Fibroblast of skin of right biceps (primary cell): Measurements from ENCODE around the gene NRCAM.
"Not testable (repeated sequence)": the region's sequence is repeated elsewhere in the genome, so short reads cannot be mapped to it uniquely, and the experiment has no call there.

Experiments used
- DNase-seq: peaks from one replicate; pipeline ENCODE4 v3.0.0-alpha.2; 2013

The NRCAM gene

DNA sequence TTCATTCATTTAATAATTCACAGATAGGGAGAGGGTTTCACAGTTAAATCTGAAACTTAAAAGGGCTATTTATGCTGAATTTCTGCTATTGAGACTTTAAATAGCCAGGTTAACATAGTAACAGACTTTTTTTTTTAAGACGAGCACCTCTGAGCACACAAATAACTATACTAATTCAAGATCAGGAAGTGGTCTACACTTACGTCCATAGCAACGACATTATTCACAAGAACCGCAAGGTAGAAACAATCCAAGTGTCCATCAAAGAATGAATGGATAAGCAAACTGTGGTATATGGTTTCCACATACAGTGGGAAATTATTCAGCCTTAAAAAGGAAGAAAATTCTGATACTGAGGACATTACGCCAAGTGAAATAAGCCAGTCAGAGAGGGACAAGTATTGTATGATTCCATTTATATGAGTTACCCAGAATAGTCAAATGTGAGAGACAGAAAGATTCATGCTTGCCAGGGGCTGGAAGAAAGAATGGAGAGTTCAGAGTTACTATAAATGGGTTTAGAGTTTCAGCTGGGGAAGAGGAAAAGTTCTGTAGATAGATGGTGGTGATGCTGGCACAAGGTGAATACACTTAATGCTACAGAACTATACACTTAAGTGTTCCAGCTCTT lies 185.7 kb downstream of the NRCAM start:
- DNase-seq, result no peak

DNA sequence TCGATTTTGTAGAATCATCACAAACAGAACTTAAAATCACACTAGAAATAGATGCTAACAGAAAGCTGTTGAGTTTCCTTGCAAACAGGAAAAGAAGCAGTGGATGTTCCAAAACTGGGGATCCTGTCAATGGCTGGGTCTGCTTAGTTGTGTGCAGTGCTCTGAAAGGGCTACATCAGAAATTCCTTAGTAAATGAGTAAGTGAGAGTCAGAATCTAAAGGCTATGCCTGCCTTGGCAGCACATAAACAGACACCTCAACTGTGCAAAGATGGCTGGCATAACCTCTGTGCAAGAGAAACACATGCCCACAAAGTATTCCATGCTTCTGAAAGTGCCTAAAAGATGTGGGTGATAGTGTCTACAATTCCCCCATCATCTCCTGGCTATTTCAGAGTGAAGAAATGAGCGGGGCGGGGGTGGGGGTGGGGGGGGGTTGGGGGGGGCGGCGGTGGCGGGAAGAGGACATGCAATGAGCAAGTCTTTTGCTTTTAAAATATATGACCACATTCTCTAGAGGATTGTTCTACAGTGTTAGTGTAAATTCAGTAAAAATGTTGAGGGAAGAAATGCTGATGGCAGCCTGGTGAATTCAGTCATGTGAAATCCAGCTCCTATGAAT lies 187.9 kb downstream of the NRCAM start:
- no peak for DNase-seq

DNA sequence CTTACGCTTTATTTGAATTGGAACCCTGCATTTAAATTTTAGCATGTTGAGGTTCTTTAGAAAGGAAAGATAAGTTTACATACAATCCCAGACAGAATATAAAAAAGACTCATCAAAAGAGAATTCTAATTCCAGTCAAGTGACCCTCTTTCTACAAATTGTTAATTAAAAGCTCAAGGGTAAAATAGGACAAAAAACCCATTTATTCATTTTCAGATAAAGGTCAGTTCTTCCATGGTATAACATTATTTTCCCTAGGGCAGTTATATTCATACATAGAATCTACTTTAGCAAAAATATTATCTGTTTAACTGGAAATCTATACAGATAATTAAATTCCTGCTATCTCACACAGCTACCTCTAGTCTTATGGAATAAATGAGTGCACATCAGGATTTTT lies 188.6 kb downstream of the NRCAM start:
- no peak for DNase-seq

DNA sequence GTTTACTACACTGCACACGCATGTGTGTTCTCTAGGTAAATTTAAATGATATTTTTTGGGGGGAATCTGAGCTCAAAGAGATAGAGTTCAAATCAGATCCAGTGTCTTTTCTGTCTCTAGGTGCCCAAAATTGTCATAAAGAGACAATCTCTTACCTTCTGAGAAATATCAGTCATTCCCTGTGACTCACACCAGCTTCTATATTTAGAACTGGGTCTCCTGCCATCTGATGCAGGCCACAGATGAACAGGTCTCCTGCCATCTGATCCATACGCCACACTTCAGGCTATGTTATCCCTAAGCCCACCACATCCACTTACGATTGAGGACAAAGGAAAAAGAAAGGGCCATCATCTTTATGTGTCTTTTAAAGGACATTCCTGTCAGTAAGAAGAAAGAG lies 189.7 kb downstream of the NRCAM start:
- DNase-seq, result peak; percentile 4

DNA sequence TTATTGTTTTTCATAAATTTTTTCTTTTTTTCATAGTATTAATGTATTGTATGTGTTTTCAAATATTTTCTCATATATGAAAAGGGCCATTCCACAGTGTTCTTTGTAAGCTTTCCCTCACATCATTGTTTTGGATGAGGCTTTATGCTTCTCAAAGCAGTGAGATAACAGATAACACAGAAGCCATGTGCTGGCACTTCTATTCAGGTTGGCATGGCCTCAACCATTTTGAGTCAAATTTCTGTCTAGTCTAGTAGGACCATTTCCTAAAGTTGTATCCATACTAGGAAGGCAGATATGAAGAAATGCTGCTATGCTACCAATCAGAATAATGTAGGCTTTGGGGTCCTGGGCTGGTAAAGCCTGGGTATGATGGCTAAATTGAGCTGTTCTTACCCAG lies 190.2 kb downstream of the NRCAM start:
- no peak for DNase-seq

DNA sequence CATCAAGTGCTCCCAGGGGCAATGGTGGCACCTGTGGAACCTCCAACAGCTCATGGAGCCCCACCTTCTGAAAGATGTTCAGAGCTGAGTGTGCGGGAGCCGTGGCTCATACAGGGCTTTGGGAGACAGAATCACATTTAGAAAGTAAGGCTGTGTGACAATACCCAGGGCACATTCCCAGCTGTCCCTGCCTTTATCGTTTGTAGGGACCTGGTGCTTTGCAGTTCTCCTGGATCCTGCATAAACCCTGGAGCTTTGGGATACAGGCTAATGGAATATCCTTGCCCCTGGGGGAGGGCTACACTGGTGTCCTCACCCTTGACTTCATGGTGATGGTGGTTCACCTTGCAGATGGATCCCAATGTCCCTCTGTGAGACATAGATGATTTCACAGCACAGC lies 191.2 kb downstream of the NRCAM start:
- no peak for DNase-seq

DNA sequence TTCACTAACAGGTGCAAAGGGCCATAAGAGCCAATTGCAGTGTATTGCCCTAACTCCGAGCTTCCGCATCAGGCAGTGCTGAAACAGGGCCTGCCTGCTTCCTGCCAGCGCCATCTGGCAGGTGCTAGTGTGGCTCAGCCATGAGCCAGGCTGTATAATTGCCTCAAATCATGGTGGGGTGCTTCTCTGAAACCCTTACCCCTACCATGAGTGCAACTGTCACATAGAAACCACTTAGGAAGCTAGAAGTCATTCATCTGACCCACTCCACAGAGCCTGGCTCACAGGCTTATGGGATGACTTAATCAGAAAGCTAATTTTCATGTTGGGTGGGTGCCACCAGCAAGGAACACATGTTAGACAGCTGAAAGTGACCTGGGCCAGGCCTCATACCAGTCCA lies 192.8 kb downstream of the NRCAM start:
- DNase-seq, result no peak

DNA sequence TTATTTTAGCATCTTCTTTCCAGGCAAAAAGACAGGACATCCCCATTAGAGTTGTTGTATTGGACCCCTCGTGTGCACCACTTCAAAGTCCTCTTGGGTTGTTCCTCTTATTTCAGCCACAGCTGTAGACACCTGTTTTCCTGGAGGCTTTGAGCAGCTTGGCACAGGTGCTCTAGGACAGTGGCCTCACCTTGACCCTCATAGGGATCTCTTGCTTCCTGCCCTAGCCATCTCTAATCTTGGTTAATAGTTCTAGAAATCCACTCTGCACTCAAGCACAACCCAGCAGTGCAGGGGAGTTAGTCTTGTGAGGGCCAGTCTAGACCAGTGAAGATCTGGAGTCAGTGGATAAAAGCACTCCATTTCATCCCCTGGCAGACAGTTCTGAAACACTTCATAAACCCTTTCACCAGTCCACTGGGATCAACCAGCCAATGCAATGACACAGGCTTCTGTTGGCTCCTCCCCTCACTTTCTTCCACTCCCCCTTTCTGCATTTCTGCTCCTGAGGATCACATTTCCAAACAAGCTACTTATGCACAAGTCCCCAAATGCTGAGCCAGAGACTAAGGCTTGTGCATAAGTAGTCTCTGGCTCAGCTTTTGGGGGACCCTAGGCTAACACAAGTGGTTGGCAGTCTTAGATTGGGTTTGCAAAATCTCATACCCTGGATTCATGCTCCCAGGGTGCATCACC lies 194.5 kb downstream of the NRCAM start:
- DNase-seq, result no peak

DNA sequence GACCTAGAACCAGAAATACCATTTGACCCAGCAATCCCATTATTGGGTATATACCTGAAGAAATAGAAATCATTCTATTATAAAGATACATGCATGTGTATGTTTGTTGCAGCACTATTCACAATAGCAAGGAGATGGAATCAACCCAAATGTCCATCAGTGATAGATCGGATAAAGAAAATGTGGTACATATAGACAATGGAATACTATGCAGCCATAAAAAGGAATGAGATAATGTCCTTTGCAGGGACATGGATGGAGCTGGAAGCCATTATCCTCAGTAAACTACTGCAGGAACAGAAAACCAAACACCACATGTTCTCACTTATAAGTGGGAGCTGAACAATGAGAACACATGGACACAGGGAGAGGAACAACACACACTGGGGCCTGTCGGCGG lies 196.8 kb downstream of the NRCAM start:
- not testable (repeated sequence) for DNase-seq

DNA sequence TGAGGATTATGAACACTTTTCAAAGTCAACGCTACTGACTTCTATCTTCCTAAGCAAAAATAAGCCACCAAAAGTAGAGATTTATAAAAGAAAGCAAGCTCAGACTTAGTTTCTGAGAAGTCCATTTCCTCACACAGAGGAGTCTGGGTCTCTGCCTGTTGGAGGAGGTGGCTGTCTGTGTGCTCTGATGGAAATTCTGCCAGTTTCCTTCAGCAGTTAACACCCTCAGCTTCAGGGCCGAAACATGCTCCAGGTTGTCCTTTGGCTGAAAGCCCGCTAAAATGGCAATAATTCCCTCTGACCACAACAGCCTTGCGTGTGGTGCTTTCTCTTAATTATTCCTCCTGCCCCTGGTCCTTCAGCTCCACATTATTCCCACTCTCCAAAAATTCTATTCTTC lies 198.3 kb downstream of the NRCAM start:
- no peak for DNase-seq

DNA sequence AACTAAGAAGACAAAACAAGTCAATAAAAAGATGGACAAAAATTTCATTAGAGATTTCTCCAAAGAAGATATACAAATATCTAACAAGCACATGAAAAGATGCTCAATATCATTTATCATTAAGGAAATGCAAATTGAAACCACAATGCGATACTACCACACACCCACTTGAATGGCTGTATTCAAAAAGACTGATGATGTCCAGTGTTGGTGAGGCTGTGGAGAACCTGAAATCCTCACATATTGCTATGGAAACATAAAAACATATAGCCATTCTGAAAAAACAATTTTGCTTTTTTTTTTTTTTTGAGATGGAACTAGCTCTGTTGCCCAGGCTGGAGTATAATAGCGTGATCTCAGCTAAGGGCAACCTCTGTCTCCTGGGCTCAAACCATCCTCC lies 202.0 kb downstream of the NRCAM start:
- DNase-seq, result no peak

DNA sequence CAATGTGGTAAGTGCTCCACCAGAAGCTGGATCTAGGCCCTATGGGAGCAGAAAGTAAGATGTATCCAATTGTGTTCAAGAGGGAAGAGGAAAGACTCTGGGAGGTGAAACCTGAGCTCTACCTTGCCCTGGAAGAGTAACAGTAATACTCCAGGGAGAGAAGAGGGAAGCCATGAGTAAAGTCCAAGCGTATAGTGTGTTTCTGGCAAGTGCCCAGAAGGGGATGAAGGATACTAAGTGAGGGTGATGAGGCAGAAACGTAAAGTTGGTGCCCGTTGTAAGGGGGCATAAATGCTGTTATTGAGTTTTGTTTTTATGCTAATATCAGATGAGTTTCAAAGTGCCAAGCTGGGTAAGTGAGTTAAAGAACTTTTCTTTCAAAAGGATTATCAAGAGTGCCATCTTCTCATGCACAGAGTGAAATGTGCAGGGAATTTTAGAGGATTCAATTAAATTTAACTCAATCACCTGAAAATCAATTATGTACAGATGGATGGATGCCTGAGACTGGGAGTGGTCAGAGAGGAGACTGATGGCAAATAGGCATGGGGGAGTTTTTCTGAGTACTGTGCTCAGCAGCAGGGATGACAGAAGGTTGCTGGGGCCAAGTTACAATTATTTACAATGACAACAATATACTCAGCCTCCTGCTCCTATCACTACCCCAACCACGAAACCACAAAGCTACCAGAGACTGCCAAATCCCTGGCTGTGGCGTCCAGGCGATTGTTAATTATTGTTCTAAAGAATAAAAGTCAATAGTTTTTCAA lies 202.8 kb downstream of the NRCAM start:
- peak; percentile 26 for DNase-seq

DNA sequence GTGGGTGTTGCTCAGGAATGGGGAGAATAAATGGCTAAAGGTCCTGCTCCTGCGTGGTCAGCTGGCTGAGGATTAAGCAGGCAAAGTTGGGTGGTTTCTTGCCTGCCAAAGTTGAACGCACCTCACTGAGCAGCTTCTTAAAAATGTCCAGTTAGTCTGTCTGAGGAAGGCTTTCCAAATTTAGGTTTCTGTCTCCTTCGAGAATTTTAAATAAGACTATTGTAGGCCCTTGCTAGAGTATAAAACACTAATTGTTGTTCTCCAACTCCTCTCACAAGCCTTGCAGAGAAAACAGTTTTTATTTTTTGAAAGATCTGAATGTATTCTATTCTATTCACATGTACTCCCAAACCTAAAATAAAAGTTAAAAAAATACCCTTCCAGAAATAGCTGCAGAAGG lies 204.1 kb downstream of the NRCAM start:
- no peak for DNase-seq

DNA sequence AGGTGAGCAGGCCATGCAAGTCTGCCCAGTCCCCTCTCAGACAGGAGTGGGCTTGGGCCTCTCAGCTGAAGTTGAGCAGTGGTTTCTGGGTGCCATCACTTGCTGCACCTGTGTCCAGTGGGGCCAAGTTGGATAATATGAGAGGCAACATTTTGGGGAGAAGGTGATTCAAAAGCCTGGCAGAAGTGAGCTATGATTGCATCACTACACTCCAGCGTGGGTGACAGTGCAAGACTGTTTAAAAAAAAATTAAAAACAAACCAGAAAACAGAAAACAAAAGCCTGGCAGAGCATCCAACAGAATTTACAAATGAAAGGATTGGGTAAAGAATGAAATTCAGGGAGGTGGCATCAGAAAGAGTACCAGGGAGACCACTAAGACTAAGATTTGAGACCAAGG lies 204.5 kb downstream of the NRCAM start:
- no peak for DNase-seq

DNA sequence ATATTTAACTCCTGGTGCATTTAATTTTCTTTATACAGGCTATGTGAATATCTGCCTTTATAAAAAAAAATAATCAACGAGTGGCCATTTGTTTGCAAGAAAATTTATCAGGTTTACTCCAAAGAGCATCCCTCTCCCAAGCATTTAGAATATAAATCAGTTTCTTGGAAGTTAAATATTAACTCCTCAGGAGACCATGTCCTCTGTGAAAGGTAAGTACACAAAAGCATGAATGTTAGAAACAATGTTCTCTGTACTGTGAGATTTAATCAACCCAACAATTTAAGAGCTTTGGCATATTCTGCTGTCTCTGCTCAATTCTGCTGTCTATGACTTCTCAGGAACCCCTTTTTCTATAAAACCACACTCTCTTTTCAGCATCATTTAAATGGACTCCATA lies 206.8 kb downstream of the NRCAM start:
- DNase-seq, result no peak

DNA sequence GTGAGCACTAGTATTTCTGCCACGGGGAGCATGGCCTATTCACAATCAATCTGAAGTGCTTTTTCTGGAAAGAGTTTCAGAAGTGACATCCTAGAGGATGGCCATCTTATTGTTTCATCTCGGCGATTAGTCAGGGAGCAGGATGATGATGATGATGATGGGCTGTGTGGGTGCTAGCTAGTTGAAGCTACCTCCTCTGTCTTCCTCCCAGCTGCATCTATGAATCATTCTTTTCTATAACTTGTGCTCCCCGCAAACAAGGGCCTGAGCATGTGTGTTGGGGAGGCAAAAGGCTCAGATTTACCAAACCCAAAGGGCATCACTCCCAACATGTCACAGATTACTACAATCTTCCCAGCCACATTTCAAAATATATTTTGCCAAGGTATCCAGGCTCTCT lies 207.4 kb downstream of the NRCAM start:
- no peak for DNase-seq

DNA sequence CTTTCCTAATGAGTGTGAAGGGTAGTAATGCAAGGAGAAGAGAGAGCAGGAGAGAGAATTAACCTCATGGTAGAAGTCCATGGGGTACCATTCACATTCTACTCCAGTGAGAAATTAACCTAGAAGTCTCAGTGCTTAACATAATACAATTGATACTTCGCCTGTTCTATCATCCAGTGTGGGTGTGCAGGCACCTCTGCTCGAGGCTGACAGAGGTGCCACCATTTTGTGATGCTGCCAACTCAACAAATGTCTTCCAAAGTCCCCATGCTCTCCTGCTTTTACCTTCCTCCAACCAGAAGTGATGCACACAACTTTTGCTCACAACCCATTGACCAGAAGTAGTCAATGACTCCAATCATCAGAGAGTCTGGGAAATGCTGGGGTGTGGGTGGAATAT lies 207.8 kb downstream of the NRCAM start:
- DNase-seq, result no peak

DNA sequence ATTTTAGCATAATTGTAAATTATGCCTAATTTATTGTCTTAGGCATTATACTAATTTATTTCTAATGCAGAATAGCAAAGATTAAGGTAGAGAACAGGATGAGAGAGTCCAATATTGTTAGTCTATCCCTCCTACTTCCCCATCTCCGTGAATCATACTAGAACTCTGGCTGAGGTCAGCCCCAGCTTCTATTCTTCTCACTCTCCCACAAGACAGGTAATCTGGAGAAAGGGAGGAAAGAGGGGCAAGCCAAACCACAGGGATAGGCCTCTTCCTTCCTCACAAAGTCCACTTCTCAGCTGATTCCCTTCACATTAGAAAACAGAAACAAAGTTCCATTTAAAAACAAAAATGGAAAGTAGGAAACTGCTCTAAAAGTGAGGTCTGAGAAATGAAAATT lies 208.6 kb downstream of the NRCAM start:
- no peak for DNase-seq

DNA sequence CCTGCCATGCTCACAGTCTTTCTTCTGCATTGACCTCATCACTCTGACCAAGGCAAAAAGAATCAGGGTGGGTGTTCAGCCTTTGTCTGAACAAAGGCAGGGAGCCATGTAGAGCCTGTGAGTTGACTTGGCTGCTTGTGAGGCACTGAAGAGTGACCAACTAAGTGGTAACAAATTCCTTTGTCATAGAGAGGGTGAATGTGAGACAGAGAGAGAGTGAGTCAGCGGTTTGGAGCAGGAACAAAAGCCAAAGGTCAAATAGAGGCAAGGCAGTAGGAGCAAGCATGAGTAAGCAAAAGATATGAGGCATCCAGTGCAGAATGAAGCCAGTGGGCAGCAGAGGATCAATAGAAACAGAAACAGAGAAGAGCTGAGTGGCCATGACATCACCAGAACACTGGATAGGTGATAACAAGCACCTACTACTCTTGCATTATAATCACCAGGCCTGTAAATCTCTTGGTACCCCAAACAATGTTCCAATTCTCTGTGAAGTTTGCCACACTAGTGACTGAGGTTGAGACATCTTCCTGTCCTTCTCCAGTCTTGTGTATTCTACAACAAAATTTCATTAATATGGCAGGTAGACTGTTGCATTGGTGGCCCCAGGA lies 209.9 kb downstream of the NRCAM start:
- DNase-seq, result peak; percentile 92

DNA sequence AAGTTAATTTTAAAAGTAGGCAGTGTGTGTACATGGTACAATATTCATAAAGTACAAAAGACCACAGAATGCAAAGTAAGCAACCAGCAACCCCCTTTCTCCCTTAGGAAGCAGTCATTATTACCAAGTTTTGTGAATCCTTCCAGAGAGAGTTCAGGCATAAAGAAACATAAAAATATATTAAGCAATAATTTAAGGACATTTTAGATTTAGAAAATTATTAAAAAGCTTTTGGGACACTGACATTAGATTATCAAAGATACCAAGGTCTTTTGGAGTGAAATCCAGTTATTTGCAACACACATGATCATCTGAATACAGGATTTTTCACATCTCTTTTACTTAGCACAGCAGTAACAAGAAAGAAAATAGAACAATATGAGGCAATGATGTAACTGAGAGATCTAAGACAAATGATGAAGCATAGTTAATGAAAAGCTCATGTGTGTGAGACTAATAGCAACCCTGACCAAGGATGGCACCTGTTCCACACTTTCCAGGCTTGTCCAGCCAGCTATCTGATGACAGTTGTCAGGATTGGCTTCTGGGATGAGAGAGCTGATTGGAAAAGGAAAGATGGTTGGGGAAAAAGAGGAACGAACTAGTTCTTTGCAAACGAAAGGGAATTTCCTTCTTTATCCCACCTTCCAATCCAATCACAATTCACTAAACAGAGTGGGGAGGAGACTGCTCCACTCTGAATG lies 210.6 kb downstream of the NRCAM start:
- no peak for DNase-seq

DNA sequence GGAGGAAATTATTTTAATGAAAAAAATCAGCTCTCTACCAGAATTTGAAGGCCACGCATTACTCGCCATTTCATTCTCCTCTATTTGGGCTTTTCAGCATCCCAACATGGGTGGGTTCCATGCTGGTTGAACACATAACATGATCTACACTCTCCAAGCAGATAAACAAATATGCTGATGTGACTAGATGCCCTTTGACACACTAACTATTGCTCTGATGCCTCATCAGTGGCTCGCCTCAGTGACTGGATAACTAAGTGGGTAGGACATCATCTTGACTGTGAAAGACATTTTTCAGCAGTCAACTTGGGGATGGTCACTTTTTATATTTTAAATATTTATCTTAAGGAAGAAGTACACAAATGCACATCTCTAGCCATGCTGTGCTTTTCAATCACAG lies 212.1 kb downstream of the NRCAM start:
- DNase-seq, result no peak

DNA sequence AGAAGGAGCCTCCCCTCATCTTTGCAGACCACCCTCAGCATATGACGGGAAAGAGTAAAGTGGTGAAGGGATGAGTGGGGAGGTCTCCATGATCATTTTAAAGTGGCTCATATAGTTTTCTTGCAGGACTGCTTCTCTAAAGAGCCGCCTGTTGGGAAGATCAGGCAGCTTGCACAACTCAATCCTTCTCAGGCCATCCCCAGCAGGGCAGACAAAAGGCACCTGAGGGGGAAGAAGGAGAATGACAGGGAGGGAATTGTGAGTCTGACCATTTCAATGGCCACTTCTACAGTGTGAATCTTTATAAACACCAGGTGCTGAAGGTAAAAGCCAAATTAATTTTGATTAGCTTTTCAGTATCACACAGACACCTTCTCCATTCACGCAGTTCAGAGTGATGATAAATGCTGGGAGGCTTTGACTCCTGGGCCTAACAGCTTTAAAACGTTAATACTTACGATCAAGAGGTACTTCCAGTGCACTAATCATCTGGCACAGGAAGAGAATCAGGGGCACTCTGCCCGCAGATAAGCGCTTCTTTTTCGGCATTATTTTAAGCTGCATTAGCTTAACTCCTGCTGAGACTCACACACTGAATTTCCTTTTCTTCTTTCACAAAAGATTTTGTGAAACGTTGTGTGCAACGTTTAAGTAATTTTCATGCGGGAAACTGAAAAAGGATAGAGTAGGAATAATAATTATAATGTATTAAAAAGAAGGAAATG lies 216.6 kb downstream of the NRCAM start:
- DNase-seq, result no peak
